ENCODE measurements around the gene PKD2.

The PKD2 gene

GRCh38 chr4:88007304-88008121 is at the start of gene PKD2:
TSS of gene PKD2 (plus strand) at chr4:88007635. CDS start at chr4:88007734, 99 bp downstream.
- peak; percentile 42 to 48 for DNase-seq (ENCODE audit: low read depth in 1 of 2, low spot score in 1 of 2)

DNA sequence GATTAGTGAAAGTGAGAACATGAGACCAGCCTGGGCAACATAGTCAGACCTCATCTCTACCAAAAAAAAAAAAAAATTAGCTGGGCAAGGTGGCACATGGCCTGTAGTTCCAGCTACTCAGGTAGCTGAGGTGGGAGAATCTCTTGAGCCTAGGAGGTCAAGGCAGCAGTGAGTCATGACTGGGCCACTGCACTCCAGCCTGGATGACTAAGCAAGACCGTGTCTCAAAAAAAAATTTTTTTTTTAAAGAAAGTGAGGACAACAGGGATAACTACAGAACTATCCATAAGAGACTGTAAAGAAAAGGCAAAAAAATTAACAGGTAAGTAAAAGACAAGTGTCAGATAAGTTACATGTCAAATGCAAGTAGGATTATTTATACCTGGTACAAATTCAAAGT is 45.4 kb upstream of the PKD2 start:
- DNase-seq (ENCODE audit: low read depth in 1 of 2, low spot score in 1 of 2): no peak

- DNase-seq (ENCODE audit: low read depth in 1 of 2, low spot score in 1 of 2): no peak
These were observed 44.9 kb upstream of the PKD2 start for GRCh38 chr4:87962398-87963146.

- no peak for DNase-seq (ENCODE audit: low read depth in 1 of 2, low spot score in 1 of 2)
These were observed 41.9 kb upstream of the PKD2 start for GRCh38 chr4:87965501-87965975.

- DNase-seq (ENCODE audit: low read depth in 1 of 2, low spot score in 1 of 2): no peak
These were observed 41.3 kb upstream of the PKD2 start for GRCh38 chr4:87966095-87966496.

DNA sequence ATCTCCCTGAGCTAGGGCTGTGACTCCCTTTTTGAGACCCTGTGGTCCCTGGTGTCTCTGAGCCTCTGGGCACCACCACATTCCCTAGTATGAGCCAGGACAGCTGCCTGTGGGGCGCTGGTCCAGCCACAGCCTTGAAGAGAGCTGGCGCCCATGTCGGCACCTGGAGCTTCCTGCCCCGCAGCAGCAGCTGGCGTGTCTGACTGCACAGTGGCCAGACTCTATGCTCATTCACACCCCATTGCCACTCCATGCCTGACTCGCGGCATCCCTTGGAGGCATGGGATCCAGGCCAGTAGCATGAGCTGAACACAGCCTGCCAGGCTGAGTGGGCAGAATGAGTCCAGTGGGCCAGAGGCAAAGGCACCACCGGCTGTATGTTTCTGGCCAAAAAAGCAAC is 40.2 kb upstream of the PKD2 start:
- no peak for DNase-seq (ENCODE audit: low read depth in 1 of 2, low spot score in 1 of 2)

DNA sequence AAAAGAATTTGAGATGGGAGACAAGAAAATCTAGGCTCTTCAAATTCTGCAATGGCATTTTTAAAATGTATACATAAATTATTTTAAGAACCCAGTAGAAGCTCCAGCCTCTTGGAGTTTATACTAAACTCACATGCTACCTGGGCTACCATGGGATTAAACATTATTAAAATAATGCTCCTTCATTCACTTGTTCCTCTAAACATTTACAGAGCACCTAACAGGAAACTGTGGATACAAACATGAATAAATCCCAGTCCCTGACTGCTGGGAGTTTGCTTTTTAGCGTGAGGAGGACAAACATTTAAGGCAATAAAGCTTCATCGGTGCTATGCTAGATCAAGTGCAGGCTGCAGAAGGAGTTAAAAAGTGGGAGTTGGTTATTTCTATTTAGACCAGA is 37.3 kb upstream of the PKD2 start:
- DNase-seq (ENCODE audit: low read depth in 1 of 2, low spot score in 1 of 2): no peak

GRCh38 chr4:87971866-87972265 is 35.6 kb upstream of the PKD2 start:
- DNase-seq (ENCODE audit: low read depth in 1 of 2, low spot score in 1 of 2): no peak

DNA sequence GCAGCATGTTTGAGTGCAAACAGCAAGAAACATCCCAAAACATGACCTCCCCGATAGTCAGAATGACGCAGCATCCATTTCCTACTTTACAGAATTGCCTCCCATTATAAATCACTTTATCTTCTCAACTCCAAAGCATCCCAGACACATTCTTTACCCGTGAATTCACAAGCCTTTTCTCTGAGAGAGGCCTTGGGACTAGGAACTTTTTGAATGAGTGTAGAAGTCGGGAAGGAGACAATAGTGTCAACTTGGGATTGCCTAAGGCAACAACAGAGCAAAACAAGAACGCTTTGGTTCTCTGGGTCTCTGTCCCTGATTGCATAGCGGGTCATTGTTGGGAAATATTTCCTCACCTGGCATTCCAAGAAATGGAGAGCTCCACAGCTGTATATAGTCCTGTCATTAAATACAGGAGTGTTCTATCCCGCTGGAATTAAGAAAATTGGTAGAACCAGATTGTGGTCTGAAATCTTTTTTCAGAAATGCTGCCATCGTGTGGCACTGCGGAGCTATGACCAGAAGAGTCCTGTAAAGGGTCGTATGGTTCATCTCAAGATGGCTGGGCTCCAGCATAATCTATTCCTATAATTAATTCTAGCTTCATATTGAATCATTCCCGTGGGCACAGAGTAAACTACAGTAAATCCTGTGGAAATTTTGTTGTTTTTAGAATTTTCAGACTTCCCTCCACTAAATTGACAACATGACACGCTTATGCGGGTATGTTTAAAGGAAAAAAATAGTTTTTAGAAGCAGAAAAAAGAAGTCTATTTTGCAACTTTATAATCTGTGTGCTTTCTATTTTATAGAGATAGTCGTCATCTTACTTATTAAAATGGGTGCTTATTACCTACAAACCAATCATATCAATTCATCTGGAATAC is 33.9 kb upstream of the PKD2 start:
- no peak for DNase-seq (ENCODE audit: low read depth in 1 of 2, low spot score in 1 of 2)

GRCh38 chr4:87974856-87975462 is 32.5 kb upstream of the PKD2 start:
- no peak for DNase-seq (ENCODE audit: low read depth in 1 of 2, low spot score in 1 of 2)

GRCh38 chr4:87975466-87975865 is 32.0 kb upstream of the PKD2 start, which contains the start of gene SPP1:
TSS of gene SPP1 (plus strand) at chr4:87975714. CDS start at chr4:87976896, 1,182 bp downstream.
- no peak for DNase-seq (ENCODE audit: low read depth in 1 of 2, low spot score in 1 of 2)

GRCh38 chr4:87977521-87978278 is 29.7 kb upstream of the PKD2 start:
- DNase-seq (ENCODE audit: low read depth in 1 of 2, low spot score in 1 of 2): no peak

DNA sequence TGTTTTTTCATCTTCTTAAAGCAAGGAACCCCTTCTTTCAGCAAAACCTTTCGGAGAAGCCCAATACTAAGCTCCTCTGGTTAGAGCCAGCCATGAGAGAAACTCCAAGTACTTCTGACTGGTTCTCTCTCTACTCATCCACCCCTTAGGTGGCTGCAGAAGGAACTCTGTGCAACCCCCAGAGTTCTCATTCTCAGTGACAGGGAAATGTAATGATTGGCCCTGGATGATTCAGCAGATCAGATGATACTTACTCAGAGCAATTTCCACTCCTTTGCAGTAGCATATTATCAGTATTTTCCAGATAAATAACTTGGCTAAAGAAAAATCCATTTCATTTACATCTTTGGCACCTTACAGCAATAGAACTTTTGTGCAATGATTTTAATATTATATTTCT is 28.8 kb upstream of the PKD2 start:
- no peak for DNase-seq (ENCODE audit: low read depth in 1 of 2, low spot score in 1 of 2)

- DNase-seq (ENCODE audit: low read depth in 1 of 2, low spot score in 1 of 2): no peak
These were observed 27.6 kb upstream of the PKD2 start for GRCh38 chr4:87979810-87980209.

GRCh38 chr4:87981486-87981885 is 25.9 kb upstream of the PKD2 start:
- no peak for DNase-seq (ENCODE audit: low read depth in 1 of 2, low spot score in 1 of 2)

DNA sequence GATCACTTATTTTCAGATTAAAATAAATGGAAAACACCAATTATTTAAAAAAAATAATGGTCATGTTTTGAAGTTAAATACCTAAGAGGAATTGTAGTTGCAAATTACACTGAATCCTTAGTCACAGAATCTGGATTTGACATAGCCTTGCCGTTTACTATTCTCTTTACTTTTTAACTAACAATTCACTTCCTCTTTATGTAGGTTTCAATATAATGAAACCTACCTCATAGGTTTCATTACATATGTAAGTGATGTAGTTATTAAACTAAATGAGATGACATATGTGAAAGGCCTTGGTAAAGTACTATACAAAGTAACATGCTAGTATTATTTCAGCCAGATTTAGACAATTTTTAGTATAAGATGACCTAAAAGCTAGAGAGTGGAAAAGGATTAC is 25.4 kb upstream of the PKD2 start:
- DNase-seq (ENCODE audit: low read depth in 1 of 2, low spot score in 1 of 2): no peak

GRCh38 chr4:87982446-87983010 is 24.9 kb upstream of the PKD2 start:
- no peak for DNase-seq (ENCODE audit: low read depth in 1 of 2, low spot score in 1 of 2)

GRCh38 chr4:87983996-87984395 is 23.4 kb upstream of the PKD2 start:
- no peak for DNase-seq (ENCODE audit: low read depth in 1 of 2, low spot score in 1 of 2)

DNA sequence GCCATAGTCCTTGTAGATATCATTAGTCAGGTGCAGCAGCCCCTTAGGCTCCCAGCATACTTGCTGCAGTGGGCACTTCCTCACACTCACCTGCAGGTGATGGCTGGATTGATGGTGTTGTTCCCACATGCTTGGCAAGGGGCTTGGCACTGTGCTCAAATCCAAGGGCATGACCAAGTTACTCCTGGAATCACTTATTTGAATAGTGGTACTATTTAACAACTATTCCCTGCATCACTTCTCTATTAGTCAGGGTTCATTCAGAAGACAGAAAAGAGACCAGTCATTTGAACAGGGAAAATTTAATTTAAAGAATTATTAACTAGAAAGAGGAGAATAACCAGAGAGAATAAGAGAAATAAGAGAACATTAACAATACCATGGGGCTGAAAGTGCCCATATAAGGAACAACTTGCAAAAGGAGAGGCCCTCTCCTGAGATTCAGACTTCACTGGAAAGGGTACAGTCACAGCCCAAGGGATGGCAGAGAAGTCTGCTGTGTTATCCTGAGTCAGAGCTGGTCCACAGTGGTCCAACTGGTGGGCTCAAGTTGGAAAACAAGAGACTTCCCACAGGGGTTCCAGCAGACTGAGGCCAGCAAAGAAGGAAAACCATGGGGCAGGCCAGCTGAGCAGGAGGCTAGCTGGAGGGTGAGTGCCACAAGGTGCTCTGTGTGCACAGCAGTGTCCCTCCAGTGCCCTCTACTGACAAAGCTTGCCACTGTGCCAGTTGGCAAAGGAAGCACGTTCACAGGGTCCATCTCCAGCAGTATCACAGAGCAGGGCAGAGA is 22.1 kb upstream of the PKD2 start:
- no peak for DNase-seq (ENCODE audit: low read depth in 1 of 2, low spot score in 1 of 2)

Measured in activated T-helper 1 cell treated with anti-CD3 and anti-CD28 coated beads, Interleukin-2, amount 50 U/mL, for 16 hours (primary cell).